Activated naive CD8-positive, alpha-beta T cell treated with anti-CD3 and anti-CD28 coated beads, Interleukin-2, amount 10 ng/mL, durations not matched to agents 7 days and 5 days (primary cell): ENCODE results near the gene EMILIN2. TPM values are rescaled to one million over a fixed set of nuclear protein-coding genes. Genes with fewer than 3 reads are reported as not detected.

ENCODE experiments used
- ATAC-seq: fragments of 150-1000 bp; cut with Tn5 transposase; one replicate; pipeline ENCODE4 v1.10.0; 2021; ENCODE audit warnings: low read depth, moderate library complexity
- POLR2A ChIA-PET: fragments of 350-600 bp; sonication (Branson Sonifier 250); formaldehyde crosslinking; loops from one replicate; lab custom pipeline; 2021; ENCODE audit warnings: antibody characterized with exemption; lab: Charles Lee
- DNase-seq: peaks from one replicate; pipeline ENCODE4 v3.0.0; 2021
- H3K27ac Mint-ChIP-seq: one replicate; pipeline ENCODE4 v1.8.0; 2022; ENCODE audit warnings: mild to moderate bottlenecking, mixed read lengths
- H3K27me3 Mint-ChIP-seq: one replicate; pipeline ENCODE4 v1.8.0; 2022; ENCODE audit warnings: mild to moderate bottlenecking, moderate library complexity, mixed read lengths
- H3K36me3 Mint-ChIP-seq: one replicate; pipeline ENCODE4 v1.8.0; 2021; ENCODE audit warnings: mild to moderate bottlenecking, mixed read lengths
- H3K4me1 Mint-ChIP-seq: one replicate; pipeline ENCODE4 v1.8.0; 2021; ENCODE audit warnings: mixed read lengths
- H3K4me3 Mint-ChIP-seq: one replicate; pipeline ENCODE4 v1.8.0; 2022; ENCODE audit warnings: mild to moderate bottlenecking, moderate library complexity, mixed read lengths
- H3K9me3 Mint-ChIP-seq: one replicate; pipeline ENCODE4 v1.8.0; 2021; ENCODE audit warnings: mixed read lengths
- total RNA-seq, 2 experiments: library from RNA; stranded (reverse); gene quantifications; one replicate each; pipeline ENCODE4 v1.2.3, GENCODE V29; 2021

Gene EMILIN2
- total RNA-seq, 2 experiments from 2014 or later = 23.3 to 27.7 TPM

GRCh38 chr18:2920546-2921343 is 73.9 kb downstream of the EMILIN2 start:
- POLR2A ChIA-PET = no interaction called here
- DNase-seq (no peak), ATAC-seq (no peak)
- Mint-ChIP-seq H3K9me3 (no peaks in the 10 kb centered on the region), H3K36me3 (peaks cover 42% of the 10 kb centered on the region), H3K4me3 (no peak overlapping the region), H3K27me3 (no peaks in the 10 kb centered on the region), H3K4me1 (peaks cover 19% of the 10 kb centered on the region), H3K27ac (no peak overlapping the region)

- ATAC-seq (no peak), DNase-seq (no peak)
- Mint-ChIP-seq H3K4me1 (peaks cover 10% of the 10 kb centered on the region), H3K27ac (no peak overlapping the region), H3K27me3 (no peaks in the 10 kb centered on the region), H3K9me3 (no peaks in the 10 kb centered on the region), H3K4me3 (no peak overlapping the region), H3K36me3 (peaks cover 40% of the 10 kb centered on the region)
- POLR2A ChIA-PET = no interaction called here
These were observed 75.0 kb downstream of the EMILIN2 start for GRCh38 chr18:2921778-2922177.

- Mint-ChIP-seq H3K27me3 (no peaks in the 10 kb centered on the region), H3K4me3 (no peak overlapping the region), H3K4me1 (no peaks in the 10 kb centered on the region), H3K27ac (no peak overlapping the region), H3K36me3 (peaks cover 32% of the 10 kb centered on the region), H3K9me3 (no peaks in the 10 kb centered on the region)
- ATAC-seq (no peak), DNase-seq (no peak)
- POLR2A ChIA-PET = no interaction called here
These were observed 76.7 kb downstream of the EMILIN2 start for GRCh38 chr18:2923464-2923863.

- H3K36me3 Mint-ChIP-seq = peaks cover 38% of the 10 kb centered on the region
- ATAC-seq (no peak), DNase-seq (no peak)
- no peaks in the 10 kb centered on the region for H3K4me1 Mint-ChIP-seq
- POLR2A ChIA-PET = no interaction called here
- H3K27me3 Mint-ChIP-seq = no peaks in the 10 kb centered on the region
- no peak overlapping the region for H3K4me3 Mint-ChIP-seq
- no peaks in the 10 kb centered on the region for H3K9me3 Mint-ChIP-seq
- peak overlapping the region; percentile 56 for H3K27ac Mint-ChIP-seq
These were observed 78.1 kb downstream of the EMILIN2 start for GRCh38 chr18:2924920-2925319.

GRCh38 chr18:2926528-2926927 is 79.7 kb downstream of the EMILIN2 start:
- Mint-ChIP-seq H3K4me3 (no peak overlapping the region), H3K9me3 (no peaks in the 10 kb centered on the region), H3K36me3 (peaks cover 30% of the 10 kb centered on the region), H3K4me1 (peaks cover 2% of the 10 kb centered on the region), H3K27me3 (no peaks in the 10 kb centered on the region), H3K27ac (peak overlapping the region; percentile 21)
- ATAC-seq (no peak), DNase-seq (no peak)
- POLR2A ChIA-PET = no interaction called here

- peaks cover 7% of the 10 kb centered on the region for H3K4me1 Mint-ChIP-seq
- ATAC-seq = no peak
- H3K27ac Mint-ChIP-seq = no peak overlapping the region
- H3K9me3 Mint-ChIP-seq = no peaks in the 10 kb centered on the region
- no peaks in the 10 kb centered on the region for H3K27me3 Mint-ChIP-seq
- no peak overlapping the region for H3K4me3 Mint-ChIP-seq
- POLR2A ChIA-PET = interaction anchor here (0.6 kb wide), 1 partner anchor 12 kb away, joined by 3 read pairs; no protein-coding TSS in a partner anchor
- no peak for DNase-seq
- H3K36me3 Mint-ChIP-seq = peaks cover 32% of the 10 kb centered on the region
These were observed 80.9 kb downstream of the EMILIN2 start for GRCh38 chr18:2927745-2928144.

GRCh38 chr18:2932247-2933181 is 85.7 kb downstream of the EMILIN2 start:
- Mint-ChIP-seq H3K9me3 (no peaks in the 10 kb centered on the region), H3K4me1 (peaks cover 21% of the 10 kb centered on the region), H3K36me3 (peaks cover 27% of the 10 kb centered on the region), H3K27me3 (no peaks in the 10 kb centered on the region), H3K4me3 (no peak overlapping the region), H3K27ac (peak overlapping the region; percentile 84)
- DNase-seq (no peak), ATAC-seq (peak; percentile 48)
- POLR2A ChIA-PET = interaction anchor here (1.0 to 1.2 kb wide), 2 partner anchors 50 to 53 kb away, joined by 3 to 9 read pairs; no protein-coding TSS in a partner anchor

GRCh38 chr18:2933995-2934394 is 87.2 kb downstream of the EMILIN2 start:
- no peak for DNase-seq
- Mint-ChIP-seq H3K27me3 (no peaks in the 10 kb centered on the region), H3K4me1 (peaks cover 21% of the 10 kb centered on the region), H3K36me3 (peaks cover 33% of the 10 kb centered on the region), H3K4me3 (no peak overlapping the region), H3K9me3 (no peaks in the 10 kb centered on the region), H3K27ac (no peak overlapping the region)
- no peak for ATAC-seq
- POLR2A ChIA-PET = no interaction called here

- Mint-ChIP-seq H3K4me3 (no peak overlapping the region), H3K36me3 (peaks cover 23% of the 10 kb centered on the region), H3K9me3 (no peaks in the 10 kb centered on the region), H3K4me1 (peaks cover 19% of the 10 kb centered on the region), H3K27me3 (no peaks in the 10 kb centered on the region), H3K27ac (peak overlapping the region; percentile 22)
- no peak for DNase-seq
- ATAC-seq = no peak
- POLR2A ChIA-PET = no interaction called here
These were observed 88.8 kb downstream of the EMILIN2 start for GRCh38 chr18:2935438-2936192.

GRCh38 chr18:2939317-2939716 is 92.5 kb downstream of the EMILIN2 start:
- H3K27ac Mint-ChIP-seq = no peak overlapping the region
- H3K4me1 Mint-ChIP-seq = peaks cover 9% of the 10 kb centered on the region
- POLR2A ChIA-PET = no interaction called here
- no peaks in the 10 kb centered on the region for H3K27me3 Mint-ChIP-seq
- no peak for DNase-seq
- H3K9me3 Mint-ChIP-seq = no peaks in the 10 kb centered on the region
- no peak for ATAC-seq
- peaks cover 25% of the 10 kb centered on the region for H3K36me3 Mint-ChIP-seq
- no peak overlapping the region for H3K4me3 Mint-ChIP-seq

- Mint-ChIP-seq H3K27ac (no peak overlapping the region), H3K36me3 (peaks cover 54% of the 10 kb centered on the region), H3K27me3 (no peaks in the 10 kb centered on the region), H3K9me3 (no peaks in the 10 kb centered on the region), H3K4me3 (no peak overlapping the region), H3K4me1 (peaks cover 39% of the 10 kb centered on the region)
- ATAC-seq (no peak), DNase-seq (no peak)
- POLR2A ChIA-PET = interaction anchor here (0.8 to 1.4 kb wide), 2 partner anchors 12 to 114 kb away, joined by 3 to 4 read pairs; no protein-coding TSS in a partner anchor
These were observed 101.2 kb downstream of the EMILIN2 start for GRCh38 chr18:2948038-2948437.

GRCh38 chr18:2952605-2953004 is 105.8 kb downstream of the EMILIN2 start:
- Mint-ChIP-seq H3K27me3 (no peaks in the 10 kb centered on the region), H3K4me3 (no peak overlapping the region), H3K4me1 (peaks cover 61% of the 10 kb centered on the region), H3K27ac (no peak overlapping the region), H3K36me3 (peaks cover 69% of the 10 kb centered on the region), H3K9me3 (no peaks in the 10 kb centered on the region)
- DNase-seq = no peak
- POLR2A ChIA-PET = no interaction called here
- ATAC-seq = no peak
